Gastrocnemius medialis (tissue), 4 donors: ENCODE measurements around the gene FAM136A.

Experiments used
- CTCF ChIP-seq, 5 experiments: fragments of 450-650 bp in 3 of 5; fragments of 200-600 bp in 2 of 5; sonication (generic) in 2 of 5; IDR thresholded peaks in 4 of 5; conservative IDR thresholded peaks in 1 of 5; 1 replicate in 4 of 5; 2 replicates in 1 of 5; pipeline ENCODE4 v1.5.1; 2016 to 2019; ENCODE audit warnings: antibody characterized with exemption in 5 of 5, mild to moderate bottlenecking in 3 of 5, moderate library complexity in 3 of 5
- POLR2A ChIP-seq, 2 donors: fragments of 450-650 bp; IDR thresholded peaks; one replicate each; pipeline ENCODE4 v1.6.1; 2017; ENCODE audit warnings: antibody characterized with exemption in 2 of 2, mild to moderate bottlenecking in 2 of 2, moderate library complexity in 2 of 2

- TF ChIP-seq POLR2A (IDR thresholded peaks at IDR 0.05) (no peak), CTCF (IDR thresholded peaks at IDR 0.05 in 4 of 5, conservative IDR thresholded peaks at IDR 0.05 in 1 of 5) (no peak)
These were observed 2.6 kb upstream of the FAM136A start for GRCh38 chr2:70304498-70304897.
